Forelimb muscle (tissue), 1 donor: Measurements from ENCODE around the gene ILKAP. TPM values are rescaled to one million over a fixed set of nuclear protein-coding genes. Genes with fewer than 3 reads are reported as not detected.

Experiments
- DNase-seq: peaks from one replicate; pipeline ENCODE4 v3.0.0-alpha.2; 2013; ENCODE audit warnings: low read depth
- polyA plus RNA-seq: library from polyadenylated mRNA; unstranded; fragments of 120-200 nt; gene quantifications from one replicate; pipeline ENCODE4 v1.2.1, GENCODE V29; 2013; ENCODE audit not compliant: insufficient read length

ILKAP gene
- polyA plus RNA-seq, 1 donor, result 35.1 TPM

- no peak for DNase-seq
These were observed 34.1 kb upstream of the ILKAP start for GRCh38 chr2:238237431-238238135.

GRCh38 chr2:238236571-238236970 lies 33.1 kb upstream of the ILKAP start:
- DNase-seq, result no peak

GRCh38 chr2:238235856-238236255 lies 32.4 kb upstream of the ILKAP start:
- DNase-seq, result no peak

- DNase-seq, result no peak
These were observed 31.8 kb upstream of the ILKAP start for GRCh38 chr2:238235331-238235732.

GRCh38 chr2:238233625-238234024 lies 30.1 kb upstream of the ILKAP start:
- no peak for DNase-seq

- DNase-seq, result no peak
These were observed 28.3 kb upstream of the ILKAP start for GRCh38 chr2:238231809-238232208.

GRCh38 chr2:238231251-238231793 lies 27.8 kb upstream of the ILKAP start:
- DNase-seq, result no peak

GRCh38 chr2:238230699-238231098 lies 27.2 kb upstream of the ILKAP start:
- no peak for DNase-seq

GRCh38 chr2:238228700-238229099 lies 25.2 kb upstream of the ILKAP start:
- DNase-seq, result no peak

- DNase-seq, result no peak
These were observed 24.1 kb upstream of the ILKAP start for GRCh38 chr2:238227587-238228032.

GRCh38 chr2:238226698-238227586 lies 23.4 kb upstream of the ILKAP start:
- DNase-seq, result no peak

GRCh38 chr2:238225911-238226697 lies 22.6 kb upstream of the ILKAP start:
- DNase-seq, result no peak

- no peak for DNase-seq
These were observed 21.6 kb upstream of the ILKAP start for GRCh38 chr2:238225121-238225520.

- no peak for DNase-seq
These were observed 21.0 kb upstream of the ILKAP start for GRCh38 chr2:238224356-238225035.

- DNase-seq, result no peak
These were observed 17.5 kb upstream of the ILKAP start for GRCh38 chr2:238220892-238221521.

GRCh38 chr2:238220274-238220891 lies 16.9 kb upstream of the ILKAP start:
- no peak for DNase-seq

- no peak for DNase-seq
These were observed 13.2 kb upstream of the ILKAP start for GRCh38 chr2:238216651-238217184.

- DNase-seq, result no peak
These were observed 3.5 kb upstream of the ILKAP start for GRCh38 chr2:238207006-238207405.

GRCh38 chr2:238203973-238204683 lies 633 bp upstream of the ILKAP start:
- no peak for DNase-seq
